Measurements from ENCODE around the gene FMO5.

- TF ChIP-seq TARDBP (IDR thresholded peaks at IDR 0.05) (no peak), NFRKB (IDR thresholded peaks at IDR 0.05) (no peak), FOXK2 (IDR thresholded peaks at IDR 0.05) (no peak), SUZ12 (IDR thresholded peaks at IDR 0.05) (no peak), ELF4 (IDR thresholded peaks at IDR 0.05) (no peak)
These were observed 8.0 kb downstream of the FMO5 start for GRCh38 chr1:147217141-147217540.

Measured in HEK293T (cell line).